Activated CD4-positive, alpha-beta T cell treated with anti-CD3 and anti-CD28 coated beads for 36 hours (primary cell): ENCODE measurements around the gene DCHS2. TPM values are rescaled to one million over a fixed set of nuclear protein-coding genes. Genes with fewer than 3 reads are reported as not detected.
A peak's percentile ranks its signal among the peaks of the same experiment; 100 is the strongest.

ENCODE experiments used
- ATAC-seq: fragments of 200-7000 bp; cut with Tn5 transposase; one replicate; pipeline ENCODE4 v1.10.0; 2021; ENCODE audit warnings: mild to moderate bottlenecking, moderate library complexity
- CTCF ChIA-PET: fragments of 350-600 bp; sonication (Branson Sonifier 250); formaldehyde crosslinking; loops from one replicate; lab custom pipeline; 2021; ENCODE audit warnings: antibody characterized with exemption; lab: Charles Lee
- POLR2A ChIA-PET: fragments of 350-600 bp; sonication (Branson Sonifier 250); formaldehyde crosslinking; loops from one replicate; lab custom pipeline; 2021; ENCODE audit warnings: antibody characterized with exemption, inconsistent platforms; lab: Charles Lee
- DNase-seq: peaks from one replicate; pipeline ENCODE4 v3.0.0-alpha.2; 2020
- H3K27ac Mint-ChIP-seq: one replicate; pipeline ENCODE4 v1.8.0; 2021; ENCODE audit warnings: mixed read lengths
- H3K27me3 Mint-ChIP-seq: one replicate; pipeline ENCODE4 v1.8.0; 2021; ENCODE audit warnings: mixed read lengths
- H3K36me3 Mint-ChIP-seq: one replicate; pipeline ENCODE4 v1.8.0; 2021; ENCODE audit warnings: low read depth, mixed read lengths
- H3K4me1 Mint-ChIP-seq: one replicate; pipeline ENCODE4 v1.8.0; 2021; ENCODE audit warnings: mixed read lengths
- H3K4me3 Mint-ChIP-seq: one replicate; pipeline ENCODE4 v1.8.0; 2021; ENCODE audit warnings: mild to moderate bottlenecking, moderate library complexity, mixed read lengths
- H3K9me3 Mint-ChIP-seq: one replicate; pipeline ENCODE4 v1.8.0; 2021; ENCODE audit warnings: low read depth, mixed read lengths
- intact Hi-C, 2 experiments: fragments of 100-400 bp; cut with DNase I in 1 of 2; cut with micrococcal nuclease in 1 of 2; formaldehyde crosslinking; loops; one replicate each; pipeline versions ENCODE4 v1.14.2 to v1.15.1; 2022 to 2024; cut with DNase I, micrococcal nuclease
- total RNA-seq, 2 experiments: library from RNA; stranded (reverse); gene quantifications; one replicate each; pipeline ENCODE4 v1.2.3, GENCODE V29; 2021

DCHS2 gene
- total RNA-seq, 2 experiments from 2014 or later = 0.05 to 0.14 TPM

DNA sequence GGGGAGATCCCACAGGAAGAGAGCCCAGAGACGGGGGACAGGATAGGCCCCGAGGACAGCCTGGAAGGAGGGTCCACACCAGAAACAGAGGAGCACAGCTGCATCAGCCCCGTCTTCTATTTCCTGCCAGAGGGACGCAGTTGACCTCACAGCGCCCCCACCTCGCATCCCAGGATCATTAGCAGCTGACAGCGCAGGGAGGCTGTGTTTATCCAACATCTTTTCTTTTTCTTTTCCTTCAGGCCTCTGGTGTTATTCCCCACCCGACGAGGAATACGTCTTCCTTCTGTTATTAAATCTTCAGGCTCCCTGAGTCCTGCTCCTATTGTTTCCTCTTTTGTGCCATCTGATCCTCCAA lies 75.4 kb downstream of the DCHS2 start:
- CTCF ChIA-PET = interaction anchor here (0.6 to 1.1 kb wide), 4 partner anchors 25 to 81 kb away, joined by 3 to 4 read pairs (median 4); no protein-coding TSS in a partner anchor
- Mint-ChIP-seq H3K27me3 (peaks cover 34% of the 10 kb centered on the region), H3K27ac (no peak overlapping the region), H3K4me1 (peaks cover 14% of the 10 kb centered on the region), H3K36me3 (no peaks in the 10 kb centered on the region), H3K9me3 (peaks cover under 1% of the 10 kb centered on the region), H3K4me3 (peak overlapping the region; percentile 62)
- POLR2A ChIA-PET = no interaction called here
- intact Hi-C loops = no loop called here
- peak; percentile 10 for DNase-seq
- ATAC-seq = no peak

DNA sequence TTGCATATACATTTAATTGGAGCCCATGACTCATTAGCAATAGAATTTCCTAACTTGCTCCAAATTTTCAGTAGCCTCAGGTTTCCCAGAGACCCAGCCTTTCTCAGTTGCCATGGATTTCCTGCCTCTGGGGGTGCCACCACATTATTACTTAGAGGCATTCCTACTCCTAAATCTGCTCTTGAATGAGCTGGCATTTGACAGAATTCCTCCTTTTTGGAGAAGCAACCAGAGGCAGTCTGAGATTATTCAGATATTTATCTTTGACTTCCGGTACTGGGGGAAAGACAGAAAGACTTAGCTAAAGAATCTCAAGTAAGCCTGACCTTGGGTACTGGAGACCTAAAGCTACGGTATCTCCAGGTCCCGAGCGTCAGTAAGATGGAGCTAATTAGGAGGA lies 76.3 kb downstream of the DCHS2 start:
- peaks cover 40% of the 10 kb centered on the region for H3K27me3 Mint-ChIP-seq
- peaks cover 14% of the 10 kb centered on the region for H3K4me1 Mint-ChIP-seq
- ATAC-seq = no peak
- ChIA-PET POLR2A (no interaction called here), CTCF (no interaction called here)
- peaks cover 6% of the 10 kb centered on the region for H3K9me3 Mint-ChIP-seq
- intact Hi-C loops = no loop called here
- H3K4me3 Mint-ChIP-seq = no peak overlapping the region
- no peaks in the 10 kb centered on the region for H3K36me3 Mint-ChIP-seq
- no peak for DNase-seq
- no peak overlapping the region for H3K27ac Mint-ChIP-seq

DNA sequence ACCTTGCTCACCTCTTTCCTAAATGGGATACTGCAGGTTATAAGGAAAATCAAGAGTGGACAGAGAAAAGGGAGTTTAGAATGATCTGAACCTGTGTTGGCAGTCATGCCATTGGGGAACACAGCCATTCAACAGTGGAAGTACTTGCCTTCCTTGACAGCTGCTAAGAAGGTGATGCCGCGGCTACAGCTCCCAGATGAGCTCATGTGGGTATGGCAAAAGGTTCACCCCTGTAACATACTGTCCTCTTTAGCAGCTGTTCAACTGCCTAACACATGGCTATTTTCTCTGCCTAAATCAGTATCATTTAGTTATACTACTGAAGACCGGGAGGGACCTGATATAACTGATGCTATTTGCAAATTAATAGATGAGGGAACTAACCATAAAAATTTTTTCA lies 76.8 kb downstream of the DCHS2 start:
- Mint-ChIP-seq H3K27me3 (peaks cover 39% of the 10 kb centered on the region), H3K27ac (no peak overlapping the region), H3K36me3 (no peaks in the 10 kb centered on the region), H3K4me3 (no peak overlapping the region), H3K4me1 (peaks cover 14% of the 10 kb centered on the region), H3K9me3 (peaks cover 6% of the 10 kb centered on the region)
- intact Hi-C loops = no loop called here
- ATAC-seq (no peak), DNase-seq (no peak)
- CTCF ChIA-PET = no interaction called here
- POLR2A ChIA-PET = no interaction called here

DNA sequence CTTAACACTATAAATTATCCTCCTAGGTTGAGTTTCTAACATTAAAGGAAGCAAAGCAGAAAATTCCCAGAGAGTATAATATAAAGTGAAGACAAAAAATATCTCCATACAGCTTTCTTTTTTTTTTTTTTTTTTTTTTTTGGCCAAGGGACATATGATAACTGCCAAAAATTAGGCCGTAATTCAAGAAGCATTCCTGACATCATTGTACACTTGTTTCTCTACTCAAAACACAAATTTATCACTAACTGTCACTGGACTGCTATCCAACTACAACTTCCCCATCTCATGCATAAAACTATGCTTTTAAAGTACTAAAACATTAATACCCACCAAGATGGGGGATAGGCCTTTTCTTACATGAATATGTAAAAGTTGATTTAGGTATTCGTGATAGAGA lies 77.2 kb downstream of the DCHS2 start:
- ChIA-PET CTCF (no interaction called here), POLR2A (no interaction called here)
- intact Hi-C loops = no loop called here
- Mint-ChIP-seq H3K27me3 (peaks cover 36% of the 10 kb centered on the region), H3K9me3 (peaks cover 6% of the 10 kb centered on the region), H3K27ac (no peak overlapping the region), H3K4me3 (no peak overlapping the region), H3K4me1 (peaks cover 14% of the 10 kb centered on the region), H3K36me3 (no peaks in the 10 kb centered on the region)
- ATAC-seq = no peak
- DNase-seq = no peak

DNA sequence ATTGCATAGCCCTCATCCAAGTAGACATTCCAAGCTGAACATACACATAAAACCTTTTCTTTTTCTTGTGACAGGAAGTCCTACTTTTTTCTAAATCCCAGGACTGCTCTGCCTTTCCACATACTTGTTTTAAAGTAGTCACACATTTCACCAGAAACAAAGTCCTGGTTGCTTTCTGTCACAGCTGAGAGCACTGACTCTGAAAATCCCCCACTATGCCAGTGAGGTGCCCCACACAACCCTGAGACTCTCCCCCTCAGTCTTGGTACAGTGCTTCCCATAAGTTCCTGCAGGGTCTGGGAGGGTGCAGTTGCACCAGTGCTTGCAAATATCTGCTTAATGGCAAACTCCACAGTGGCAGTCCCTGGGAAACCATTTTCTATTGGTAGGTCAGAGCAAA lies 84.2 kb downstream of the DCHS2 start:
- no peak overlapping the region for H3K4me3 Mint-ChIP-seq
- CTCF ChIA-PET = no interaction called here

DNA sequence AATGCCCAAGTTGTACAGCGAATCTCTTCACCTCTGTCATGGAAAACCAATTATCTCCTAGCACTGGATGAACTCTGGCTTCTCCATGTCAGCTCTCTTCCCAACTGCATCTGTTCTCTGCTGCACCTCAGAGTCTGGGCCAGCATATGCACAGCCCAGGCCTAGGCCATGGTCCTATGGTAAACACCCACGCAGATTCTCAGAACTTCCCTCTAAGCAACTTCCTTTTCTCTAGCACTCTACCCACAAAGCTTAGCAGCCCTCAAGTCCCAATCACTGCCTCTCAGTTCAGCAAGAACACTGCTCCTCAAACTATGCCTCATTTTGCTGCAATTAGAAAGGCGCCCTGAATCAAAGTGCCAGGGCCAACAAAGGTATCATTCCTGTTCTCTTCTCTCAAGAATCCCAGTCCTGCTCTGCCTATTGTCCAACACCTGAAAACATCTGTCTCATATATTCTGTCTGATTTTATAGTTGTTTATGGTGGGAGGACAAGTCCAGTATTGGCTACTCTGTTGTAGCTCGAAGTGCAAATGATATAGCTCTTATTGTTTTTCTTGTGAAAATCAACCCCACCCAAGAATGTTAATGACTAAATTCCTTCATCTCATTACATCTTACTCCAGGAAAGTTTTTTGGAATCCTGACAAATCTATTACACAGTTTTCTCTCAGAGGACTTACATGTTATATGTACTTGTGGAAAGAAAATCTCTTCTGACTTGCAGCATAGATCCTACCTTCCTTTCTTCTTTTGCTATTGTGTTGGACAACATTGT lies 85.4 kb downstream of the DCHS2 start:
- Mint-ChIP-seq H3K4me1 (no peaks in the 10 kb centered on the region), H3K27me3 (peaks cover 15% of the 10 kb centered on the region), H3K36me3 (no peaks in the 10 kb centered on the region), H3K27ac (no peak overlapping the region), H3K4me3 (no peak overlapping the region), H3K9me3 (peaks cover 6% of the 10 kb centered on the region)
- ATAC-seq (no peak), DNase-seq (no peak)
- ChIA-PET POLR2A (no interaction called here), CTCF (no interaction called here)
- intact Hi-C loops = no loop called here

More for the DNA sequence above, 84.2 kb downstream of the DCHS2 start:
- peaks cover 15% of the 10 kb centered on the region for H3K27me3 Mint-ChIP-seq
- no peaks in the 10 kb centered on the region for H3K36me3 Mint-ChIP-seq
- no peak for DNase-seq
- peaks cover 6% of the 10 kb centered on the region for H3K9me3 Mint-ChIP-seq
- intact Hi-C loops = no loop called here
- no peak overlapping the region for H3K27ac Mint-ChIP-seq
- H3K4me1 Mint-ChIP-seq = no peaks in the 10 kb centered on the region
- no peak for ATAC-seq
- POLR2A ChIA-PET = no interaction called here

DNA sequence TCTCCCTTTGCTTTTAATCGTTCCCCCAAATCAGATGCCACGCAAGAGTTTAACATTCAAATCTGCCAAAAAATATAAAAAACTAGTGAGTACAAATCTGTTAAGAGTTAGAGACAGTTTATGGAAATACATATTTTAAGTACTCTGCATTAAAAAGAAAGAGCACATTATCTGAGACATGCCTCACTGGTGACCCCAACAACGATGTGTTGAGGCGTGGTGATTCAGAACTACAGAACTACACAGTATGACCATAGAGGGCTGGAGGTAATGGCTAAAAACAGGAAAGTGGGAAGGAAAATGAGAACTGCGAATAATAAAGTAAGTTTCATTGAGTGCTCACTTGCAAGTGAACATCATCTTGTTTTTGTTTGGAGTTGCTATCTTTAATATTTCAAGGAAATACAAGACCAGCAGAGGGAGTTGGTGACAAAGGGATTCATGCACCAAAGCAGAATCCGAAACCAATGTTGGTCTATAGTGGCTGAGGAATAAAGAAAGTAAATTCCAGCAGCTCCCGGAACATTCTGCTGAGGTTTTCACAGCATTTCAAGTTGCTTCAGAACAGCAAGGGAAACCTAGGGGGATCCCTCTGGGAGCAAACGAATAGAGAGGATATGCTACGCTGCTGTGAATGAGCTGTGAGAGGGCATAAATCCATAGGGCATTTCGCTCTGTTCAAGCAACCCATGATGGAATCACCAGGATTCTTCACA lies 92.2 kb downstream of the DCHS2 start:
- H3K27ac Mint-ChIP-seq = no peak overlapping the region
- H3K4me1 Mint-ChIP-seq = no peaks in the 10 kb centered on the region
- H3K4me3 Mint-ChIP-seq = no peak overlapping the region
- intact Hi-C loops = no loop called here
- ChIA-PET CTCF (no interaction called here), POLR2A (no interaction called here)
- no peaks in the 10 kb centered on the region for H3K9me3 Mint-ChIP-seq
- H3K36me3 Mint-ChIP-seq = no peaks in the 10 kb centered on the region
- no peak for DNase-seq
- no peak for ATAC-seq
- peaks cover 6% of the 10 kb centered on the region for H3K27me3 Mint-ChIP-seq

DNA sequence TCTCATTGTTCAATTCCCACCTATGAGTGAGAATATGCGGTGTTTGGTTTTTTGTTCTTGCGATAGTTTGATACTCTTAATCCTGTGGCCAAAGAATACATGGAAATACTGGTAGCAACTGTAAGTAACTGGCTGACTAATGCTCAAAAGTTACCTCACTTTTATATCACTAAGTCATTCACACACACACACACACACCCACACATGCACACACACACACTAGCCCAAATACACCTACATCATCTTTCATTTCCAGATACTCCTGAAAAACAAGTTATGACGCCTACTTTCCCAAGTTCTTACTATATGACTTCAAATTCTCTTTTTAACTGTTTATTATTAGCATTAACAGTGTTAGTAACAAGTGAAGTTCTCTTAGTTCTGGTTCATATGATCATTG lies 101.3 kb downstream of the DCHS2 start:
- no peak for ATAC-seq
- CTCF ChIA-PET = no interaction called here
- no peak overlapping the region for H3K27ac Mint-ChIP-seq

DNA sequence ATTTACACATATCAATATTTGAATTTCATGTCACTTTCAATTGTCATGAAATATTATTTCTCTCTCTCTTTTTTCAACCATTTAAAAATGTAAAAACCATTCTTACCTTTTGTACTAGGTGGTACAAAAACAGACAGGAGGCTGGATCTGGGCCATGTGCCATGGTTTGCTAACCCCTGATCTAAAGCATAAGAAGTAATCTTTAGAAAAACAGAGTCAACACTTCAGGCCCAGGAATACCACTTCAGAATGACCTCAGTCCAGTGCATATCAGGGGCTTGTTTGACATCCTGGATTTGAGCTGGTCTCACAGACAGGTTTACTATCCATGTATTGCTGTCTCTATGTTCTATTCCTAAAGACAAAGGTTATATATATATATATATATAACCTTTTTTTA lies 102.5 kb downstream of the DCHS2 start:
- CTCF ChIA-PET = no interaction called here
- Mint-ChIP-seq H3K4me1 (no peaks in the 10 kb centered on the region), H3K36me3 (no peaks in the 10 kb centered on the region), H3K27ac (no peak overlapping the region), H3K9me3 (no peaks in the 10 kb centered on the region), H3K27me3 (peaks cover 4% of the 10 kb centered on the region), H3K4me3 (no peak overlapping the region)
- DNase-seq (no peak), ATAC-seq (no peak)
- intact Hi-C loops = no loop called here
- POLR2A ChIA-PET = no interaction called here

More for the DNA sequence above, 101.3 kb downstream of the DCHS2 start:
- Mint-ChIP-seq H3K27me3 (peaks cover 6% of the 10 kb centered on the region), H3K36me3 (no peaks in the 10 kb centered on the region), H3K4me3 (no peak overlapping the region), H3K4me1 (no peaks in the 10 kb centered on the region), H3K9me3 (no peaks in the 10 kb centered on the region)
- no peak for DNase-seq
- POLR2A ChIA-PET = no interaction called here
- intact Hi-C loops = no loop called here

DNA sequence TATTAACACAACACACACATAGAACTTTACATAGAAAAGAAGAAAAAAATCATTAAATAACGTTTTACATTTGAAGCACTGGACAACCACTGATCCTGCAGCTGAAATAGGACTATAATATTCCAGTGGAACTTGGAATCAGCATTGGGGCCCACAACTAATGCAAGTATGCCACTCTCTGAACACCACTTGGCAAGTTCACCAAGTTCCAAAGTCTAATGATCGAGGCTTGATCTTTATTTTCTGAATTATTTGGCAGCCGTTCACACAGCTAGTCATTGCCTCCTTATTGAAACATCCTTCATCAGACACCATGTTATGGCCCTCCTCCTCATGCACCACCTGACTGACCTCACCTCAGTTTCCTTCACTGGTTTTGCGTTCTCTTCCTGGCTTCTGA lies 107.6 kb downstream of the DCHS2 start:
- H3K27me3 Mint-ChIP-seq = peaks cover 4% of the 10 kb centered on the region
- no peaks in the 10 kb centered on the region for H3K36me3 Mint-ChIP-seq
- no peak overlapping the region for H3K4me3 Mint-ChIP-seq
- H3K4me1 Mint-ChIP-seq = no peaks in the 10 kb centered on the region
- intact Hi-C loops = no loop called here
- ChIA-PET POLR2A (no interaction called here), CTCF (no interaction called here)
- ATAC-seq = no peak
- H3K27ac Mint-ChIP-seq = no peak overlapping the region
- H3K9me3 Mint-ChIP-seq = peaks cover 2% of the 10 kb centered on the region
- no peak for DNase-seq

DNA sequence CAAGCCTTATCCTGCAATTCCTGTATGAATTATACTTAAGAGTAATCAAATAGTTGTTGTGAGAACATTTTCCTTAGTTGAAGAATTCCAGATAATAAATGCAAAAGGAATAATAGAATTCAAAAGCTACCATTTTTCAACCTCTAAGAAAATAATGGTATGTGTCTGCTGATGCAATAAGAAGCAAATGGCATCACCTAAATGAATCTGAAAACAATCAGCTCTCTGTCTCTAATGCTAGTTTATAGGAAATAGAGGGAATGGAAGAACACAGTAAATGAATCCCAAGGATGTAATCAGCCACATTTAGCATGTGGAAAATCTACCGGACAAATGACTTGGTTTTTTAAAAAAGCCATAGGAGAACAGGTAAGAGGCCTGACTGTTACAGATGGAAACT lies 115.1 kb downstream of the DCHS2 start:
- POLR2A ChIA-PET = no interaction called here
- no peak for ATAC-seq
- Mint-ChIP-seq H3K27me3 (peaks cover 9% of the 10 kb centered on the region), H3K4me1 (no peaks in the 10 kb centered on the region), H3K36me3 (no peaks in the 10 kb centered on the region), H3K4me3 (no peak overlapping the region), H3K27ac (no peak overlapping the region), H3K9me3 (no peaks in the 10 kb centered on the region)
- CTCF ChIA-PET = no interaction called here
- DNase-seq = no peak
- intact Hi-C loops = no loop called here

DNA sequence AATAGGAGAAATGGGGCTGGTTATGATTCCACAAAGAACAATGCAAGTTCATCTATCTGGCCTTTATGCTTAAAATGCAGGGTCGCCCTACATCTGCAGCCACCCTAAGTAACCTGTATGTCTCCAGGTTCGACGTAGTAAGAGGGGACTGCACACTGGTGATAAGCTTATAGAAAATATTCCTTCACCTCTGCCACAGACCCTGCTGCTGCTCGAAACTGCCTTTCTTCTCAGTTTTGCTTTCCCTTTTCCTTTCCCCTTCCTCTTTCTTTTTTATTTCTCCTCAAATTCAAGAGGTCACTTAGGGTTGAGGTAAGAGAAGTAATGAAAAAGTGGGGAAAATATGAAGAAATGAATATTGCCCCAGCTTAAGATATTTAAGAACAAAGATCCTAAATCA lies 123.5 kb downstream of the DCHS2 start:
- Mint-ChIP-seq H3K27ac (no peak overlapping the region), H3K4me3 (no peak overlapping the region), H3K36me3 (no peaks in the 10 kb centered on the region), H3K4me1 (peaks cover 10% of the 10 kb centered on the region), H3K27me3 (peaks cover 22% of the 10 kb centered on the region), H3K9me3 (no peaks in the 10 kb centered on the region)
- ChIA-PET POLR2A (no interaction called here), CTCF (no interaction called here)
- intact Hi-C loops = no loop called here
- no peak for ATAC-seq
- DNase-seq = no peak
